ENCODE measurements around the gene COL25A1.

COL25A1 gene

GRCh38 chr4:108920395-108921087 is 381.9 kb downstream of the COL25A1 start:
- DNase-seq (ENCODE audit: low spot score) (no peak), FAIRE-seq (no peak)

GRCh38 chr4:108919226-108919893 is 383.1 kb downstream of the COL25A1 start:
- no peak for DNase-seq (ENCODE audit: low spot score)
- no peak for FAIRE-seq

- FAIRE-seq (no peak), DNase-seq (ENCODE audit: low spot score) (no peak)
These were observed 385.2 kb downstream of the COL25A1 start for GRCh38 chr4:108917255-108917654.

- FAIRE-seq, result no peak
These were observed 385.8 kb downstream of the COL25A1 start for GRCh38 chr4:108916638-108917037.

GRCh38 chr4:108906866-108907367 is 395.5 kb downstream of the COL25A1 start:
- DNase-seq (ENCODE audit: low spot score), result no peak
- no peak for FAIRE-seq

More at GRCh38 chr4:108916638-108917037, 385.8 kb downstream of the COL25A1 start:
- DNase-seq (ENCODE audit: low spot score), result no peak

- FAIRE-seq (no peak), DNase-seq (ENCODE audit: low spot score) (no peak)
These were observed 396.5 kb downstream of the COL25A1 start for GRCh38 chr4:108906006-108906405.

- no peak for DNase-seq (ENCODE audit: low spot score)
- no peak for FAIRE-seq
These were observed 398.8 kb downstream of the COL25A1 start for GRCh38 chr4:108903464-108904221.

GRCh38 chr4:108902769-108903168 is 399.7 kb downstream of the COL25A1 start:
- no peak for FAIRE-seq
- DNase-seq (ENCODE audit: low spot score), result no peak

- DNase-seq (ENCODE audit: low spot score) (no peak), FAIRE-seq (no peak)
These were observed 401.2 kb downstream of the COL25A1 start for GRCh38 chr4:108901291-108901690.

GRCh38 chr4:108900018-108900580 is 402.4 kb downstream of the COL25A1 start:
- DNase-seq (ENCODE audit: low spot score) (no peak), FAIRE-seq (no peak)

GRCh38 chr4:108893468-108893867 is 409.0 kb downstream of the COL25A1 start:
- DNase-seq (ENCODE audit: low spot score), result no peak
- no peak for FAIRE-seq

GRCh38 chr4:108891896-108892590 is 410.4 kb downstream of the COL25A1 start:
- DNase-seq (ENCODE audit: low spot score), result no peak
- no peak for FAIRE-seq

- FAIRE-seq (no peak), DNase-seq (ENCODE audit: low spot score) (no peak)
These were observed 412.0 kb downstream of the COL25A1 start for GRCh38 chr4:108890484-108890881.

- FAIRE-seq, result no peak
- DNase-seq (ENCODE audit: low spot score), result no peak
These were observed 412.6 kb downstream of the COL25A1 start for GRCh38 chr4:108889696-108890483.

GRCh38 chr4:108888769-108889168 is 413.7 kb downstream of the COL25A1 start:
- no peak for FAIRE-seq
- DNase-seq (ENCODE audit: low spot score), result no peak

- no peak for DNase-seq (ENCODE audit: low spot score)
- no peak for FAIRE-seq
These were observed 415.4 kb downstream of the COL25A1 start for GRCh38 chr4:108887034-108887433.

- DNase-seq (ENCODE audit: low spot score) (no peak), FAIRE-seq (no peak)
These were observed 417.2 kb downstream of the COL25A1 start for GRCh38 chr4:108885211-108885610.

GRCh38 chr4:108884596-108884995 is 417.9 kb downstream of the COL25A1 start:
- no peak for DNase-seq (ENCODE audit: low spot score)
- FAIRE-seq, result no peak

GRCh38 chr4:108881986-108882385 is 420.5 kb downstream of the COL25A1 start:
- no peak for FAIRE-seq

GRCh38 chr4:108881190-108881589 is 421.3 kb downstream of the COL25A1 start:
- FAIRE-seq, result no peak
- peak; percentile 23 for DNase-seq (ENCODE audit: low spot score)

More at GRCh38 chr4:108881986-108882385, 420.5 kb downstream of the COL25A1 start:
- no peak for DNase-seq (ENCODE audit: low spot score)

Data from RCC 7860 (cell line).